HCT116 (cell line): ENCODE results near the gene HSPB7.

Experiments
- ATF3 ChIP-seq: IDR thresholded peaks from 2 replicates; pipeline ENCODE4 v1.6.1; 2012
- POLR2AphosphoS5 ChIP-seq: IDR thresholded peaks from 2 replicates; pipeline ENCODE4 v1.6.1; 2011; ENCODE audit warnings: mild to moderate bottlenecking, low read depth, low read length, moderate library complexity
- TF ChIP-seq, protein P1 (sequence below), 3 experiments: fragments of 200-600 bp in 1 of 3; sonication (generic) in 1 of 3; IDR thresholded peaks in 2 of 3; conservative IDR thresholded peaks in 1 of 3; 2 replicates each; pipeline ENCODE4 v1.5.1; 2012 to 2017; ENCODE audit warnings: low read depth in 2 of 3, low read length in 2 of 3, antibody characterized with exemption in 1 of 3, borderline replicate concordance in 1 of 3, control low read depth in 1 of 3, mild to moderate bottlenecking in 1 of 3, mixed read lengths in 1 of 3, mixed run types in 1 of 3, moderate library complexity in 1 of 3; ENCODE audit not compliant: insufficient read depth in 1 of 3
- TF ChIP-seq, protein P2 (sequence below): IDR thresholded peaks from 2 replicates; pipeline ENCODE4 v1.6.1; 2012; ENCODE audit warnings: low read depth

GRCh38 chr1:15981679-15982078, 36.2 kb downstream of the HSPB7 start:
- TF ChIP-seq POLR2AphosphoS5 (no peak), ATF3 (no peak)
- TF ChIP-seq, protein P1, sequence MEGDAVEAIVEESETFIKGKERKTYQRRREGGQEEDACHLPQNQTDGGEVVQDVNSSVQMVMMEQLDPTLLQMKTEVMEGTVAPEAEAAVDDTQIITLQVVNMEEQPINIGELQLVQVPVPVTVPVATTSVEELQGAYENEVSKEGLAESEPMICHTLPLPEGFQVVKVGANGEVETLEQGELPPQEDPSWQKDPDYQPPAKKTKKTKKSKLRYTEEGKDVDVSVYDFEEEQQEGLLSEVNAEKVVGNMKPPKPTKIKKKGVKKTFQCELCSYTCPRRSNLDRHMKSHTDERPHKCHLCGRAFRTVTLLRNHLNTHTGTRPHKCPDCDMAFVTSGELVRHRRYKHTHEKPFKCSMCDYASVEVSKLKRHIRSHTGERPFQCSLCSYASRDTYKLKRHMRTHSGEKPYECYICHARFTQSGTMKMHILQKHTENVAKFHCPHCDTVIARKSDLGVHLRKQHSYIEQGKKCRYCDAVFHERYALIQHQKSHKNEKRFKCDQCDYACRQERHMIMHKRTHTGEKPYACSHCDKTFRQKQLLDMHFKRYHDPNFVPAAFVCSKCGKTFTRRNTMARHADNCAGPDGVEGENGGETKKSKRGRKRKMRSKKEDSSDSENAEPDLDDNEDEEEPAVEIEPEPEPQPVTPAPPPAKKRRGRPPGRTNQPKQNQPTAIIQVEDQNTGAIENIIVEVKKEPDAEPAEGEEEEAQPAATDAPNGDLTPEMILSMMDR (IDR thresholded peaks at IDR 0.05 in 2 of 3, conservative IDR thresholded peaks at IDR 0.05 in 1 of 3; ENCODE audit: borderline replicate concordance in 1 of 3, insufficient read depth in 1 of 3, low read depth in 2 of 3, low read length in 2 of 3), result no peak
- TF ChIP-seq, protein P2, sequence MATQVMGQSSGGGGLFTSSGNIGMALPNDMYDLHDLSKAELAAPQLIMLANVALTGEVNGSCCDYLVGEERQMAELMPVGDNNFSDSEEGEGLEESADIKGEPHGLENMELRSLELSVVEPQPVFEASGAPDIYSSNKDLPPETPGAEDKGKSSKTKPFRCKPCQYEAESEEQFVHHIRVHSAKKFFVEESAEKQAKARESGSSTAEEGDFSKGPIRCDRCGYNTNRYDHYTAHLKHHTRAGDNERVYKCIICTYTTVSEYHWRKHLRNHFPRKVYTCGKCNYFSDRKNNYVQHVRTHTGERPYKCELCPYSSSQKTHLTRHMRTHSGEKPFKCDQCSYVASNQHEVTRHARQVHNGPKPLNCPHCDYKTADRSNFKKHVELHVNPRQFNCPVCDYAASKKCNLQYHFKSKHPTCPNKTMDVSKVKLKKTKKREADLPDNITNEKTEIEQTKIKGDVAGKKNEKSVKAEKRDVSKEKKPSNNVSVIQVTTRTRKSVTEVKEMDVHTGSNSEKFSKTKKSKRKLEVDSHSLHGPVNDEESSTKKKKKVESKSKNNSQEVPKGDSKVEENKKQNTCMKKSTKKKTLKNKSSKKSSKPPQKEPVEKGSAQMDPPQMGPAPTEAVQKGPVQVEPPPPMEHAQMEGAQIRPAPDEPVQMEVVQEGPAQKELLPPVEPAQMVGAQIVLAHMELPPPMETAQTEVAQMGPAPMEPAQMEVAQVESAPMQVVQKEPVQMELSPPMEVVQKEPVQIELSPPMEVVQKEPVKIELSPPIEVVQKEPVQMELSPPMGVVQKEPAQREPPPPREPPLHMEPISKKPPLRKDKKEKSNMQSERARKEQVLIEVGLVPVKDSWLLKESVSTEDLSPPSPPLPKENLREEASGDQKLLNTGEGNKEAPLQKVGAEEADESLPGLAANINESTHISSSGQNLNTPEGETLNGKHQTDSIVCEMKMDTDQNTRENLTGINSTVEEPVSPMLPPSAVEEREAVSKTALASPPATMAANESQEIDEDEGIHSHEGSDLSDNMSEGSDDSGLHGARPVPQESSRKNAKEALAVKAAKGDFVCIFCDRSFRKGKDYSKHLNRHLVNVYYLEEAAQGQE, result no peak
